GM19324 (cell line): ENCODE results near the gene TPSD1.
"Not testable (repeated sequence)": the region's sequence is repeated elsewhere in the genome, so short reads cannot be mapped to it uniquely, and the experiment has no call there.

Experiments used
- ATAC-seq: cut with Tn5 transposase; IDR thresholded peaks from one replicate; pipeline ENCODE4 v1.9.1; 2021; ENCODE audit warnings: mild to moderate bottlenecking, moderate library complexity; ENCODE audit not compliant: unreplicated experiment, low FRiP score

The TPSD1 gene

DNA sequence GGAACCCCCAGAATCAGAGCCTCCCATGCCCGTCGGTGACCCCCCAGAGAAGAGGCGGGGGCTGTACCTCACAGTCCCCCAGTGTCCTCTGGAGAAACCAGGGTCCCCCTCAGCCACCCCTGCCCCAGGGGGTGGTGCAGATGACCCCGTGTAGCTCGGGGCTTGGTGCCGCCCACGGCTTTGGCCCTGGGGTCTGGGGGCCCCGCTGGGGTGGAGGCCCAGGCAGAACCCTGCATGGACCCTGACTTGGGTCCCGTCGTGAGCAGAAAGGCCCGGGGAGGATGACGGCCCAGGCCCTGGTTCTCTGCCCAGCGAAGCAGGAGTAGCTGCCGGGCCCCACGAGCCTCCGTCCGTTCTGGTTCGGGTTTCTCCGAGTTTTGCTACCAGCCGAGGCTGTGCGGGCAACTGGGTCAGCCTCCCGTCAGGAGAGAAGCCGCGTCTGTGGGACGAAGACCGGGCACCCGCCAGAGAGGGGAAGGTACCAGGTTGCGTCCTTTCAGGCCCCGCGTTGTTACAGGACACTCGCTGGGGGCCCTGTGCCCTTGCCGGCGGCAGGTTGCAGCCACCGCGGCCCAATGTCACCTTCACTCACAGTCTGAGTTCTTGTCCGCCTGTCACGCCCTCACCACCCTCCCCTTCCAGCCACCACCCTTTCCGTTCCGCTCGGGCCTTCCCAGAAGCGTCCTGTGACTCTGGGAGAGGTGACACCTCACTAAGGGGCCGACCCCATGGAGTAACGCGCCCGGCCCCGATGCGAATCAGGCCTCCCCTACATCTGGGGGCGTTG, 34.8 kb upstream of the TPSD1 start:
- ATAC-seq, result no peak

DNA sequence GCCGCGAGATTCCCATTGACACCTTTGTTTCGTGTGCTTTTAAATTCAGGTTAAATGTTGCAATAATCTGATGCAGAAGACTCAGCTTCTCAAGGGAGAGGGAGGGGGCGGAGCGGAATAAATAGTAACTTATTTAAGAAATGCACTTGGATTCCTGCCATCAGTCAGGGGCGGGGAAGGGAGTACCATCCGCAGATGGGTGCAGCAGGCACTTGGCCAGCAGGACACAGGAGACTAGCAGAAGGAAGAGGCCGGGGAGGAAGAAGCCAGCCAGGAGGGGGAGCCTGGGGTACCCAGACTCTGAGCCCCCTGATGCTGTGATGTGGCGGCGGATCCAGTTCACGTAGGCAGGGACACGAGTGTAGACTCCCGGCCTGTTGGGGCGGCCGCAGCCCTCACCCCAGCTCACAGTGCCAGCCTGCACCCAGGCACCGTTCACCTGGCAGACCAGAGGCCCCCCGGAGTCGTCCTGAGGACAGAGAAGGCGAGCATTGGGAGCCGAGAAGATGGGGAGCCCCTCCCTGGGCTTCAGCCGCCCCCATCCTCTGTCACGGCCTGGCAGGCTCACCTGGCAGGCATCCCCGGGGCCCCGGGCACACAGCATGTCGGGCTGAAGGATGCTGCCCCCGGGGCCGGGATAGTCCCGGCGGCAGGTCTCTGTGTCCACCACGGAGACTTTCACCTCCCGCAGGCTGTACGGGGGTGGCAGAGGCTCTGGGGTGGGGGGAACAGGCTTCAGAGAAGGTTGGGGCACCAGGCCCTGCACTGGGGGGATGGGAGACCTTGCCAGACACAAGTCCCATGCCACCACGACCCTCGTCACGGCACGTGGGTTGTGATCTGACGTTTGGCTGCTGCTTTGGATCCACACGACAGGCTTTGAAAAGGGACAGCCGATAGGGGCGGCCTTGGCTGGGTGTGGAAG, 34.0 kb upstream of the TPSD1 start:
- no peak for ATAC-seq

- no peak for ATAC-seq
Measured at GRCh38 chr16:1222553-1223354, 33.1 kb upstream of the TPSD1 start.

DNA sequence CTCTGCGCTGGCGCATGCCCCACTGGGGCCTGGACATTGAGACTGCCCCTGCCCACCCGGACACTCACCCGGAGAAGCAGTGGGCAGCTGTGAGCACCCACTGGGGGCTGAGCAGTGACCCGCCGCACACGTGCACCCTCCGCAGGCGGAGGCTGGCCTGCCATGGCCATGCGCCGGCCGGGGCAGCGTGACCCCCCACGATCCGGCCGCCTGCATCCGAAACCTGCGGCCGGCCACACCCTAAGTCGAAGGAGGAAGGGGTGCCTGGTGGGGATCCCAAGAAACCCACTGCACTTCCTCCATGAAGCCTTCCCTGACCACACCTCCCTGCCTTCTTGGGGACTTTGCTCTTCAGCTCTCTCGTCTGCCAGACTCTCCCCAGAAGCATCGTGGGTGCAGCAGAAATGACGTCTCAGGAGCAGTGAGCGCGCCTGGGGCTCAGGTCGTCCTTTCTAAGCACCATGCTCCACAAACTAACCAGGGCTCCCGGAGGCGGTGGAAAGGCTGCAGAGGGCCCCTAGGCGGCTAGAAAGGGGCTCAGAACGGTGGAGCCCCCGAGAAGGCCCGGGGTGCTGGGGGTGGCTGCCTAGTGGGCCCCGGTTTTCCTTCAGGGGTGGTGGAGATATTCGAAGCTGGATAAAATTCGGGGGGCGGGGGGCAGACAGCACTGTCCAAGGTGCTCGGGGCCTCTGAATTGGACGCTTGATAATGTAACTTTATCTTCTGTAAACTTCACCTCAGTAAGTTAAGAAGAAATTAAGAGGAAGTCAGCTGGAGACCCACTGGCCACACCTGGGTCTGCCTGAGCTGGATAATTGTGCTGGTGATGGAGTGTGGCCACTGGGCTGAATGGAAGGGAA, 32.3 kb upstream of the TPSD1 start:
- no peak for ATAC-seq

GRCh38 chr16:1224558-1224957, 31.3 kb upstream of the TPSD1 start:
- no peak for ATAC-seq

DNA sequence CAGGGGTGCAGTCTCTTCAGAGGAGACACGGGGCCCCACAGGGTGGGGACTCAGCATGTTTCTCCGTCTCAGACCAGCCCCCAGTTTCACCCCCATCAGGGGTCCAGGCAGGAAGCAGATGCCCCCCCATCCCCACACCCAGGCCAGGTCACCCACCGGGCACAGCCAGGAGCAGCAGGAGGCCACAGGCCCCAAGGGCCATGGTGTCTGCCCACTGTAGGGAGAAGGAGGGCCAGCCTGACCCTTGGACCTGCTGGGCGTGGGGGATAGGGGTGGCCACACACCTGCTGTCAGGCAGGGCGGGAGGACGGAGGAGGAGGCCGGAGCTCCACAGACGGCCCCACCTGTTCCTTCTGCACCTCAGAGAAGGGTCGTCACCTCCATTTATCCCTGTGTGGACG, 30.8 kb upstream of the TPSD1 start, which contains the start of gene TPSG1:
Gene TPSG1, minus strand, starts transcription at position 218 of the 401 bp plus-strand sequence. Its CDS starts 16 bp downstream, at position 202.
- ATAC-seq, result no peak

DNA sequence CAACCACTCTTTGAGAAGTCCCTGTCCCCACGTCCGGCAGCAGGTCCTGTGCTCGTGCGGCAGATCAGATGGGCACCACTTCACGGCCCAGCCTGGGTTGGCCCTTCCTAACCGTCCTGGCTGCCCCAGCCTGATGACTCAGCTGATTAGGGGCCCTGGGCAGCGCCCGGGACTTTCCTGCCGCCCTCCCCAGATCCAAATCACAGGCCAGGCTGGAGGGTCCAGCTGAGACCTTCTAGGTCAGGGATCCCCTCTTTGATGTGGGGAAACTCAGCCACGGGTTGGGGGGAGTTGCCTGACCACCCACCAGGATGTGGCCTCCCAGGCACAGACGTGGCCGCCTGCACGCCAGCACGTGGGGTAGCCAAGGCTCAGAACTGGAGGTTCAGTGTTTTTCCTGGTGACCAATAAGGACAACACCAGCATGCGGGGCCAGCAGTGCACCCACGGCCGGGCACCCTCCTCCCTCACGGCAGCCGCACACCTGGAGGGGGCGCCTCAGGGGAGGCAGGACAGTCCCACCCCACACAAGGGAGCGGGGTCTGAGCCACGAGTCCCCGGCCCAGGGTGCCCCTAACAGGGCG, 30.0 kb upstream of the TPSD1 start:
- ATAC-seq, result not testable (repeated sequence)

GRCh38 chr16:1226692-1227091, 29.2 kb upstream of the TPSD1 start:
- not testable (repeated sequence) for ATAC-seq

DNA sequence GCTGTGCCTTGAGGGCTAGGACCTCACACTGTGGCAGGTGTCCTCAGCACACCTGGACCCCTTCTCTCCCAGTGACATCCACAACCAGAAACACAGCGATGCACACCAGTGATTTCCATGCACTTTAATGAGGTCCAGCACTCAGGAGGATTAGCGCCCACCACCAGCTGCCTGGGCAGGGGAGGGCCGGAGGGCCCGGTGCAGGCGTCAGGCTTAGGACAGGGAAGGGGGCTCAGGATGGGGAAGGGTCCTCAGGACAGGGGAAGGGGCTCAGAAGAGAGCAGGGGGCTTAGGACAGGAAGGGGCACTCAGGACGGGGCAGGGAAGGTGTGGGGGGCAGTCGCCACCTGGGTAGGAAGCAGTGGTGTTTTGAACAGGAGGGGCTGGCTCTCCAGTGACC, 27.6 kb upstream of the TPSD1 start:
- ATAC-seq, result not testable (repeated sequence)

GRCh38 chr16:1229476-1229875, 26.4 kb upstream of the TPSD1 start:
- ATAC-seq, result not testable (repeated sequence)

DNA sequence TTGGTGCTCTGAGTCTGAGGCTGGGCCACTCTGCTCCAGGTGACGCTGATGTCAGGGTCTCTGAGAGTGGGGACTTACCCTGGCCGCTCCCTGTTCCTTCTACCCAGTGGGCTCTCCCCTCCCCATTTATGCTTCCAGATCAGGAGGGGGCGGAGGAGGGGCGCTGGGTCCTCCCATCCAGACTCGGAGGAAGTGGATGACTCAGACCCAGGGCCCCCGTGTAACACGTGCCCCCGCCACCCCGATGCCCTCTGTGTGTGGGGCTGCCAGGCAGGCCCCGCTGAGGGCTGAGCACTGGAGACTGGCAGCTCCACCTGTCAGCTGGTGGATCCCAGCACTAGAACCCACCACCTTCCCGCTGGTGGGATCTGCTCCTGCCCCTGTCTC, 25.8 kb upstream of the TPSD1 start, which contains the start of gene TPSB2:
Gene TPSB2, minus strand, starts transcription at position 101 of the 387 bp plus-strand sequence. CDS start 233 bp downstream, outside the sequence.
- ATAC-seq, result not testable (repeated sequence)

DNA sequence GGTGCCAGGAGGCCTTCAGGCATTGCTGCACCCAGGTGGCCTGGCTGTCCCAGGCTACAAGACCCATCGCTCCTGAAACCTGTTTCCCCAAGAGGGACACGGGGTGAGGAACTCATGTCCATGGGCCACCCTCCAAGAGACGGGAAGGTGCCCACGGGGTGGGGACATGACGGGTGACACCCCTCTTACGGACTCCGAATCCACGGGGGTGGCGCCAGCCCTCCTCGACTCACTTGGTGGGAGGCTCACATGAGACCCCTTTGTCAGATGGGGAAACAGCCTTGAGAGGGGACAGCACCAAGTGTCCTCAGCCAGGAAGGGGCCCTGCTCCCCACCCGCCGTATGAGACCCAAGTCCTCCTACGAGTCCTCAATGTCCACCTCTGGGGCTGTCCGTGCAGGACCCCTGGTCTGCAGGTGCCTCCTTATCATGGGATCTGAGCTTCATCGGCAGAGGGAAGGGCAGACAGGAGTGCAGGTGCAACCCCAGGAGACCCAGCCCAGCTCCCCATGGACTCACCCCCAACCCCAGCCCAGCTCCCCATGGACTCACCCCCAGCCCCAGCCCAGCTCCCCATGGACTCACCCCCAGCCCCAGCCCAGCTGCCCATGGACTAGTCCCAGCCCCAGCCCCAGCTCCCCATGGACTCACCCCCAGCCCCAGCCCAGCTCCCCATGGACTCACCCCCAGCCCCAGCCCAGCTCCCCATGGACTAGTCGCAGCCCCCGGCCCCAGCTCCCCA, 25.2 kb upstream of the TPSD1 start:
- not testable (repeated sequence) for ATAC-seq

- ATAC-seq, result not testable (repeated sequence)
Measured at GRCh38 chr16:1231301-1231700, 24.6 kb upstream of the TPSD1 start.

- not testable (repeated sequence) for ATAC-seq
Measured at GRCh38 chr16:1232049-1232748, 23.7 kb upstream of the TPSD1 start.

GRCh38 chr16:1236659-1237058, 19.2 kb upstream of the TPSD1 start:
- ATAC-seq, result not testable (repeated sequence)

DNA sequence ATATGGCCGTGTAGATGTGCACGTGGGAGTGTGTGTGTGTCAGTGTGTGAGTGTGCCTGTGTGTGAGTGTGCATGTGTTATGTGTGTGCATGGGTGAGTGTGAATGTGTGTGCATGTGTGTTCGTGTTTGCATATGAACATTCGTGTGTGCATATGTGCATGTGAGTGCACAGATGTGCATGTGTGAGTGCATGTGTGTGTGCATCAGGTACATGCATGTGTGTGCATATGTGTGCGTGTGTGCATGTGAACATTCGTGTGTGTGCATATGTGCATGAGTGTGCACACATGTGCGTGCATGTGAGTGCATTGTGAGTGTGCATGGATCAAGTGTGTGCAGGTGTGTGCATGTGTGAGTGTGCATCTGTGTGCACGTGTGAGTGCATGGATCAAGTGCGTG, 17.9 kb upstream of the TPSD1 start:
- ATAC-seq, result no peak

DNA sequence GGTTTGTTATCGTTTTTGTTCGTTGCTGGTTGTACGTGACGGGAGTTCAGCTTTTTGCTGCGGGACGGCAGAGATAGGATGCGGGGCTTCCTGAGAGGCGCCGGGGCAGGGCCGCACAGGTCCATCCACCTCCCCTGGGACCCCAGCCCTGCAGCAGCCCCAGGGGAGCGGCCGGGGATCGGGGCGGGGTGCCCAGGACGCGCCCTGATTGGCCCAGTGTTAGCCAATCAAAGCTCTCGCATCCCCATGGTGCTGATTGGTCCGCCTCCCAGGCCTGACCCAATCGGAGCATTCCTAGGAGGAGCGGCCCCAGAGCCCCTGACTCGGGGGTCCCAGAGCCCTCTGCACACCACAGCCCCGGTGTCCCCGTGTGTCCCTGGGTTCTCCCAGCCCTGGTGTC, 17.0 kb upstream of the TPSD1 start:
- not testable (repeated sequence) for ATAC-seq

- ATAC-seq, result not testable (repeated sequence)
Measured at GRCh38 chr16:1239575-1239974, 16.3 kb upstream of the TPSD1 start.
